Measurements from ENCODE around the gene APC. TPM values are rescaled to one million over a fixed set of nuclear protein-coding genes. Genes with fewer than 3 reads are reported as not detected.

APC gene
- total and polyA plus RNA-seq, 2 of the 13 experiments (the other 11 are each of a cell fraction or from before 2014, with no cell fraction given) = 6.1 to 19.0 TPM

GRCh38 chr5:112860929-112861637 lies 123.4 kb downstream of the APC start, which contains the start of gene SRP19 (continued):
- TF ChIP-seq ZNF256 (CRISPR knock-in tag; conservative IDR thresholded peaks at IDR 0.05) (peak; percentile 97), ZNF264 (CRISPR knock-in tag; IDR thresholded peaks at IDR 0.05) (peak; percentile 97), LBX2 (CRISPR knock-in tag; IDR thresholded peaks at IDR 0.05; ENCODE audit: borderline replicate concordance) (no peak), ZMAT3 (CRISPR knock-in tag; conservative IDR thresholded peaks at IDR 0.05) (peak; percentile 91), TFE3 (CRISPR knock-in tag; IDR thresholded peaks at IDR 0.05) (peak; percentile 90), TEAD3 (CRISPR knock-in tag; optimal IDR thresholded peaks at IDR 0.05; ENCODE audit: borderline replicate concordance) (peak; percentile 84), ZNF138 (CRISPR knock-in tag; IDR thresholded peaks at IDR 0.05; ENCODE audit: low read depth) (peak; percentile 49; the same call in 1 of the 2 replicates), ZNF121 (CRISPR knock-in tag; IDR thresholded peaks at IDR 0.05) (no peak), ZSCAN22 (CRISPR knock-in tag; IDR thresholded peaks at IDR 0.05) (peak; percentile 52; the same call in 1 of the 2 replicates), CERS6 (CRISPR knock-in tag; IDR thresholded peaks at IDR 0.05) (peak; percentile 94), FOXC1 (CRISPR knock-in tag; IDR thresholded peaks at IDR 0.05; ENCODE audit: borderline replicate concordance) (no peak; the same call in 1 of the 2 replicates), CENPT (CRISPR knock-in tag; IDR thresholded peaks at IDR 0.05; ENCODE audit: low read depth) (peak; percentile 68; the same call in 1 of the 2 replicates), TRIM24 (CRISPR knock-in tag; IDR thresholded peaks at IDR 0.05) (no peak), MAF1 (CRISPR knock-in tag; IDR thresholded peaks at IDR 0.05; ENCODE audit: borderline replicate concordance) (0 out of 2 replicates have a peak, but pooled peaks have one; percentile 32), POLR2AphosphoS5 (IDR thresholded peaks at IDR 0.05; ENCODE audit: low read depth, low read length) (peak; percentile 80), ZNF615 (CRISPR knock-in tag; IDR thresholded peaks at IDR 0.05; ENCODE audit: borderline replicate concordance) (peak; percentile 82; the same call in 1 of the 2 replicates), ZBTB26 (CRISPR knock-in tag; IDR thresholded peaks at IDR 0.05; ENCODE audit: borderline replicate concordance) (peak; percentile 82), TAF1 (CRISPR knock-in tag; IDR thresholded peaks at IDR 0.05) (peak; percentile 68; the same call in 1 of the 2 replicates), NFATC3 (CRISPR knock-in tag; IDR thresholded peaks at IDR 0.05) (peak; percentile 80; the same call in 1 of the 2 replicates), ZSCAN5A (CRISPR knock-in tag; IDR thresholded peaks at IDR 0.05; ENCODE audit: borderline replicate concordance) (no peak; the same call in 1 of the 2 replicates), ZNF605 (CRISPR knock-in tag; IDR thresholded peaks at IDR 0.05) (peak; percentile 100), TEAD2 (CRISPR knock-in tag; IDR thresholded peaks at IDR 0.05) (peak; percentile 98), PHF5A (CRISPR knock-in tag; IDR thresholded peaks at IDR 0.05; ENCODE audit: low read depth, unreplicated experiment) (peak; percentile 42), ZNF703 (CRISPR knock-in tag; IDR thresholded peaks at IDR 0.05; ENCODE audit: borderline replicate concordance) (no peak; the same call in 1 of the 2 replicates), DR1 (CRISPR knock-in tag; IDR thresholded peaks at IDR 0.05) (0 out of 2 replicates have a peak, but pooled peaks have one; percentile 30)
